CD4-positive, alpha-beta T cell treated with Interferon alpha-2 for 1 hour (primary cell): ENCODE data around the gene ATP6AP2.
"Not testable (repeated sequence)": the region's sequence is repeated elsewhere in the genome, so short reads cannot be mapped to it uniquely, and the experiment has no call there.

Experiments used
- DNase-seq, 2 donors: peaks; one replicate each; pipeline ENCODE4 v3.0.0-alpha.2; 2020 to 2022

Gene ATP6AP2

GRCh38 chrX:40580537-40581335 is at the start of gene ATP6AP2:
Gene ATP6AP2, plus strand, starts transcription at chrX:40580970. Its CDS starts 96 bp downstream, at chrX:40581066.
- peak; percentile 92 to 94 for DNase-seq

DNA sequence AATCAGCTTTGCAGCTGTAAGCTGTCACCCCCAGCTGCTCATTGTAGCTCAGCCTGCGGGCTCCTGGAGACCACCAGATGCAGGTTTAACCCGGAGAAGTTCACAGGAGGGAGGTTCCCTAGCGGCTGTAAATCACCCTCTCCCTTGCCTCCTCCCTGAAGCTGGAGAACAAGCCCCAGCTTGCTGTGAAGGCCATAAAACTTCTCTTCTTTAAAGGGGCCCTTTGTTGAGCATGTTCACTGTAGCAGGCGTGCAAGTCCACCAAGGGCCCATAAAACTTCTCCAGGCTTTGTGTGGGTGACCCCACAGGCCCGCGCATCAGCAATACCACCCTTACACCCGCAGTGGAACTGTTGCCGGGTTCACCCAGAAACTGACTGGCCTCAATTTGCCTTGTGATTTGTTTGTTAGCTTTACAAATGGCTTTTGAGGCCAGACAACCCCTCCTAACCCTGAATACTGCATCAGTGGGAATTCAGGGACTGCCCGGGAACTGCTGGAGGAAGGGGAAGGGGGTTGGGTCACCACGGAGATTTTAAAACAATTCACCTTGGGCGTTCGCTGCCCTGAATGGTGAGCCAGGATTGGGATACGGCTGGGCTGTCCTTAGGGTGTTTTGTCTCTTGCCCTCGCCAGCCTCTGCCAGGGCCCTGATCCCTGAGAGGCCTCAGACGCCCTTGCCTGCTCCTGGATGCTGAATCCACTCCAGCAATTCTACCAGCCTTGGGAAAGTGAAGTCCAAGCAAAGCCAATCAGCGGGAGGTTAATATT is 49.5 kb upstream of the ATP6AP2 start:
- no peak for DNase-seq

- no peak for DNase-seq
These were observed 43.5 kb upstream of the ATP6AP2 start for GRCh38 chrX:40537310-40537709.

DNA sequence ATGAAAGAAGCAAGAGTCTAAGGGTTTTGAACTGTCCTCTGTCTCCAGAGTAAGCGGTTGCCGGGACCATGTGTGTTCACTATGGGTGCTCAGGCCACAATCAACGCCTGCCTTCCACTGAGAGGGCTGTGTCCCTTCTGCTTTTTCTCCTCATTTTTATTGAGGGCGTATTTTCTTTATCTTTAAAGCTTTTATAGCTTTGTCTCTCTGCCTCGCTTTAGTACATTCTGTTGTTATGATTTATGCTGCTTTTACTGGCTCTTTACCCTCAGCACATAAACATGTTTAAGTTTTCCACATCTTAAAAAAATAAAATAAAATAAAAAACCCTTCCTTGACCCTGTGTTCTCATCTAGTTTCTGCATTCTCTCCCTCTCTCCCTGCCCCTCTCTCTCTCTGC is 42.4 kb upstream of the ATP6AP2 start:
- no peak for DNase-seq

- DNase-seq, result peak; percentile 72 to 76
These were observed 41.3 kb upstream of the ATP6AP2 start for GRCh38 chrX:40539214-40540142.

- no peak for DNase-seq
These were observed 38.6 kb upstream of the ATP6AP2 start for GRCh38 chrX:40542208-40542607.

DNA sequence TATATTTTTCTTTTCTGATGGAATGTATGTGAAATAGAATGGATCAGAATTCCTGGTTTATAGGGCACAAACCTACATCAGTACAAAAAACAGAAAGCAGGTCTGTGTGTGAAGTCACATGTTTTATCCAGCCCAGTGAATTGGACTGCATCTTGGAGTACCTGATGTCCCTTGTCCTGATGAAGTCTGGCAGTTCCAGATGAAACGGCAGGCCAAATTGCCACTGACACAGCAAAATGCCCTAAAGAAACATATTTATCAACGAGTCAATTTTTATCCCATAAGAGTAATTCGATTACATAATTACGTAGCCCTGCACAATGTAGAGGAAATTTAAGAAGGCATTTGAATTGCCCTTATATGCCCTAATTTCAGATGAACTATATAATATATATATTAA is 37.8 kb upstream of the ATP6AP2 start:
- no peak for DNase-seq

DNA sequence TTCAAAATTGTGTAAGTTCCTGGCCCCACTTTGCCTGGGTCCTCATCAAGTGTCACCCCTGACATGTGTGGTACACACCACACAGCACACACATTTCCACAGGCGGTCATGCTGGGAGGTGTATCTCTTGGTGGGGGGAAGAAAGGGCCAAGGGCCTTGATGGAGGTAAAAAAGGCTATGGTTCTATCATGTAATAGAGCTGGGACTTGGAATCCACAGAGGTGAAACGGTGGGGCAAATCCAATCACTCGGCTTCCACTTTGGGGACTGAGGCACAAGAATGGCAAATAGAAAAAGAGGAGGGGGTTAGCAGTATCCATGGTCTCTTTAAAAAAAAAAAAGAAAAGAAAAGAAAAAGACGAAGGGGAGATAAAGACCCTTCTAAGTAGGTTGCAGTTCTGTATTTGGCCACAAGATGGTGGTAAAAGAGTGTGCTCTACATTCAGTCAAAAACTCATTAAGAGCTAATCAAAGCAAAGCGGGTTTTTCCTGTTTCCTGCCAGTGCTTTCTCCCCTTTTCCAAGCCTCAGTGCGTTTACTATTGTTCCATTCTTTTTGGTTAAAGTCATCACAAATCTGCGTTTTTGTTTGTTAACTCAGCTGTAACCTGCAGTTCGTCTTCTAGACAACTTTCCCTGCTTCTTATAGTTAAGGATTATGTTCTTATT is 37.0 kb upstream of the ATP6AP2 start:
- DNase-seq, result peak in 1 of 2 donors; percentile 52

- no peak for DNase-seq
These were observed 36.2 kb upstream of the ATP6AP2 start for GRCh38 chrX:40544343-40545266.

- no peak for DNase-seq
These were observed 33.9 kb upstream of the ATP6AP2 start for GRCh38 chrX:40546870-40547269.

- no peak for DNase-seq
These were observed 30.7 kb upstream of the ATP6AP2 start for GRCh38 chrX:40550066-40550465.

DNA sequence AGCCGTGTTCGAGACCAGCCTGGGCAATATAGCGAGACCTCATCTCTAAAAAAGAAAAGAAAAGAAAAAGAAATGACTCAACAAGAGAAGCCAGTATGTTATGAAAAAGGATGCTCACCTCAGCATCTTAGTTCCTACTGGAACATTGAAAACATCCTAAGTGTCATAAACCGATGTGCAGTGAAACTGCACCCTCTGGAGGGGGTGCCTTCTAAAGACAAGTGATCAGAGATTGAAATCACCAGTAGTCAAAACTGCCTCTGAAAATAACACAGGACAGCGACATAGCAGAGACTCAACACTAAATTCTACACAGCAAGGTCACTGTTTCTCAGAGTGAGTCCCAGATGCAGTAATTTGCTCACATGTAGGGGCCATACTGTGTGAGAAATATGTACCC is 28.0 kb upstream of the ATP6AP2 start:
- no peak for DNase-seq

GRCh38 chrX:40558590-40558989 is 22.2 kb upstream of the ATP6AP2 start:
- DNase-seq, result no peak

GRCh38 chrX:40563784-40564183 is 17.0 kb upstream of the ATP6AP2 start:
- no peak for DNase-seq

DNA sequence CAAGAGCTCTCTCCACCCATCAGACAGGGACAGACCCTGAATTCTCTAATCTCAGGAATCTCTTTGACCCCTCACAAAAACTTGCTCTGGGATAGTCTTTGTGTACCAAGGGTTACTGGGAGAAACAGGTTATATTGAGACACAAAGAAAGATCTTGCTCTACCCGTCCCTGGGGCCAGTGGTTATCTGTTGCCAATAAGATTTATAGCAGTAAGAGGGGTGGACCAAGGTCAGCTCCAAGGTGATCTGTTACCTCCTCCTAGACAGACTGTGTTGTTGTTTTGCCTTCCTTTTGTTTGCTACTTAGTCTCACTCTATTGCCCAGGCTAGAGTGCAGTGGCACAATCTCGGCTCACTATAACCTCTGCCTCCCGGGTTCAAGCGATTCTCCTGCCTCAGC is 16.3 kb upstream of the ATP6AP2 start:
- no peak for DNase-seq

GRCh38 chrX:40570346-40571093 is 10.2 kb upstream of the ATP6AP2 start:
- DNase-seq, result peak; percentile 24 to 26

GRCh38 chrX:40571164-40571563 is 9.6 kb upstream of the ATP6AP2 start:
- peak; percentile 68 to 76 for DNase-seq

DNA sequence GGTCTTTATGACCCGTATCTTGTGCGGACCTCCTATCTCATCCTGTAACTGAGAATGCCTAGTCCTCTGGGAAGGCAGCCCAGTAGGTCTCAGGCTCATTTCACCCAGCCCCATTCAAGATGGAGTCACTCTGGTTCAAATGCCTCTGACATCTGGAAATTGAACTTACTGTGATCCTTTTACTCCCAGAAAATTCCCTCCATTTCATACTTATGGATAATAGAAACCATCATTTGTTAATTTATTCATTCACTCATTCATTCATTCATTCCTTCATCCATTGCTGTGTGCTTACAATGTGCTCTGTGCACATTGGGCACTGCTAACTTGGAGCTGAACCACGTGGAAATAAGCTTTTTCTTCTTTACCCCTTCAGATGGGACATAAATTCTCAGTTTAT is 9.2 kb upstream of the ATP6AP2 start:
- DNase-seq, result no peak

GRCh38 chrX:40573763-40574162 is 7.0 kb upstream of the ATP6AP2 start:
- peak; percentile 12 to 55 for DNase-seq

- DNase-seq, result not testable (repeated sequence)
These were observed 5.4 kb upstream of the ATP6AP2 start for GRCh38 chrX:40575411-40575810.

GRCh38 chrX:40576291-40576690 is 4.5 kb upstream of the ATP6AP2 start:
- DNase-seq, result no peak
